H4 (cell line): ENCODE data around the gene SLC46A3. TPM values are rescaled to one million over a fixed set of nuclear protein-coding genes. Genes with fewer than 3 reads are reported as not detected.
"Not testable (repeated sequence)": the region's sequence is repeated elsewhere in the genome, so short reads cannot be mapped to it uniquely, and the experiment has no call there.

Source experiments
- DNase-seq: peaks from one replicate; pipeline ENCODE4 v3.0.0-alpha.2; 2015; ENCODE audit warnings: low spot score
- total RNA-seq: library from RNA; depleted of rRNA; stranded (reverse); fragments of >200 nt; shearing (Covaris generic); gene quantifications from 2 replicates; pipeline ENCODE4 v1.2.3, GENCODE V29; 2014; rRNA removed

Gene SLC46A3, protein sequence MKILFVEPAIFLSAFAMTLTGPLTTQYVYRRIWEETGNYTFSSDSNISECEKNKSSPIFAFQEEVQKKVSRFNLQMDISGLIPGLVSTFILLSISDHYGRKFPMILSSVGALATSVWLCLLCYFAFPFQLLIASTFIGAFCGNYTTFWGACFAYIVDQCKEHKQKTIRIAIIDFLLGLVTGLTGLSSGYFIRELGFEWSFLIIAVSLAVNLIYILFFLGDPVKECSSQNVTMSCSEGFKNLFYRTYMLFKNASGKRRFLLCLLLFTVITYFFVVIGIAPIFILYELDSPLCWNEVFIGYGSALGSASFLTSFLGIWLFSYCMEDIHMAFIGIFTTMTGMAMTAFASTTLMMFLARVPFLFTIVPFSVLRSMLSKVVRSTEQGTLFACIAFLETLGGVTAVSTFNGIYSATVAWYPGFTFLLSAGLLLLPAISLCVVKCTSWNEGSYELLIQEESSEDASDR
- total RNA-seq: 1.4 and 2.5 TPM in 2 replicates

DNA sequence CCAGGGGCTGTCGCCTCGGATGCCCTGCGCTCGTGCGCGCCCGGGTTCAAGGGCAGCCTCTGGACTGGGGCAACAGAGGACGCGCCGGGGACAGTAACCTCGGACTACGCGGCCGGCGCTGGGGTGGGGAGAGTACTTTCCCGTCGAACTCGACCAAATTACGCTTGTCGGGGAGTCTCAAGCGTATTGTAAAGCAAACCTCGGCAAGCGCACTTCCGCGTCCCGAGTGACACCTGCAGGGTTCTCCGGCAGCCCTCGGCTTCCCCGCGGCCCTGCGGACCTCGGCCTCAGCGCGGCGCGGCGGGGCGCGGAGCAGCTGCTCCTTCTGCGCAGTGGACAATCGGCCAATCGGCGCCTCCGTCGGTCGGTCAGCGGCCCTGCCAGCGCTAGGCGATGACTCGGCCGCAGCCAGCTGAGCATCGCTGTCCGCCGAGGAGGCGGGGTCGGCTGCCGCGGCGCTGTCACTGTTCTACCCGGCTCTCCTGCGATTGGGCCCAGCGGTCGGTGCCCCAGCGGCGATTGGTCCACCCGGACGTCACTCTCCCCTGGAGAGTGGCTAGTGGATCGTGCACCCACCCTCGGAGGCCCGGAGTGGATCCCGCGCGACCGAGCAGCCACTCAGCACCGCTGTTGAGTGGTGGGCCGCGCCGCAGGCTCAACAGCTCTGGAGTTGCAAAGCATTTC, at the start of gene SLC46A3:
TSS of gene SLC46A3 (minus strand) at position 428 of the 684 bp plus-strand sequence. CDS start 972 bp downstream, outside the sequence.
- peak; percentile 81 for DNase-seq

DNA sequence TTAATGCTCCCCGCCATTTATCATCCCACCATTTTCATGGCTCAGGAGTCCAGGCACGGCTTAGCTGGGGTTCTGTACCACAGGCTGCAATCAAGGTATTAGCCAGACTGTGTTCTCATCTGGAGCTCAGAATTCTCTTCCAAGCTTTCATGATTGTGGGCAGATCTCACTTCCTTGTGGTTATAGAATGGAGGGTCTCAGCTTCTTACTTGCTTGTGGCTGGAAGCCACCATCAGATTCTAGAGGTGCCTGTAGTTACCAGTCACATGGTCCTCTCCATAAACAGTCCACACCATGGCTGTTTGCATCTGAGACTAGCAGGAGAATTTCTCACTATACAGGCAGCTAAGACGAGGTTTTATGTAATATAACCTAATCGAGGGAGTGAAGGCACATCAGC, 45.1 kb upstream of the SLC46A3 start:
- DNase-seq: no peak

DNA sequence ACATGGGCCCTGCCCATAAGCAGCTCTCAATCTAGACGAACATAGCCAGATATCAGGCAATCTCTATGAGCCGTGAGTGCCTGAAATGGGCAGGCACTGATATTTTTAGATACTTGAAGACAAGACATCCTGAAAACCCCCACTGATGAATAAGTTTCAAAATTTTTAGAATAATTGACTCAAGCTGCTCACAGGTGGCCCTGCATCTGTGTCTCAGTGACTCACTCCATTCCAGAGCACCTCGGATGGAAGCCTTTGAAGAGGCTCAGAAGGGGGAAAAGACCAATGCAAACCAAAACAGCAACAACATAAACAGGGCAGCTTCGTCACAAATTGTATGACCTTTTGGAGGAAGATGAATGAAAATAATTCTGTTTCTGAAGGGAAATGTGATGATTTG, 42.8 kb upstream of the SLC46A3 start:
- DNase-seq: no peak

DNA sequence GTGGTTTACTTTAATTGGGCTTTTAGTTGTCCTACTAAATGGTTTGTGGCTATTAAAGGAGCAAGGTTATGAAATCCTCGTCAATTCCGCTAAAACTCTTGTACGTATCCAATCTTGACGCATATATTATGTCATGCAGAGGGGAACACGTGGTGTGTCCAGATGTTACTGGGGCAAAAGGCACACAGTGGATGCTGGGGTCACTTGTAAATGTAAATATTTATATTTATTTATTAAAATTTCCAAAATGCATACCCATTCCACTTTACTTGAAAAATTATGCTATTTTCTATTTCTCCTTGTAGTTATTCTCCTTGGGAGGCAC, 36.7 kb upstream of the SLC46A3 start:
- no peak for DNase-seq

DNA sequence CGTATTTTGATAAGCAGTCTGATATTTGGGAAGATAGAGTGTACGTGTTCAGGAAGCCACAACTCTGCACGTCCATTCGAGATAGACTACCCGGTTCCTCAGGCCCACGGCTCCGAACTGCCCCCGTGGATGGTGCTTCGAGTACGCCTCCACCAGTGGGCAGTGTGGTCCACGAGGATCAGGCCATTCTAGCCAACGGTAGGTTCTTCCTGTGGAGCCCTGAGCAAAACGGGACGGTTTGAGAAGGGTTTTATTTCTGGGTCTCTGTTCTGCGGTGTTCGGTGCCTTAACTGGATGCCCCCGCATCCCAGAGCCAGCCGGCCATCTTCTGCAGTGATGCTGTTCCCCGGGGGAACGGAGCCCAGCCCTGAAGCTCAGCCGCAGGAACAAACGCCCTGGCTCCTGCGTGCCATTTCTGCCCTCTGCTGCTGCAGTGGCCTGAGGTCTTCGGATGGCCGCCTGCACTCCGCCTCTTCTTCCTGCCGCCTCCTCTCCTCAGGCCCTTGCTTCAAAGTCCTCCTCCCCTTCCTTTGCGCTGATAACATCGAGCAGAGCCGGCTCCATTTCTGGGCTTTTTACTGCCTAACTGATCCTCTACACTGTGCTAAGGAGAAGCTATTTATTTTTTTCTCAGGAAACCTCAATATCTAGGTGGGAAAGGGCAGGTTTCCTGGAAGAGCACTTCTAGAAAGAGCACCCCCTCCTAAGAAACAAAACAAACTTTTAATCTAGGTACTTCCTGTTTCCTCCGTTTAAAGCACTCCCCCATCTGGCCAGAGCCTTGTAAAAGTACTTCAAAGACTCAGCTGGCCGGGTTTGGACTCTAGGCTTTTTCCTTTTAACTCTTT, 36.2 kb upstream of the SLC46A3 start:
- peak; percentile 65 for DNase-seq

DNA sequence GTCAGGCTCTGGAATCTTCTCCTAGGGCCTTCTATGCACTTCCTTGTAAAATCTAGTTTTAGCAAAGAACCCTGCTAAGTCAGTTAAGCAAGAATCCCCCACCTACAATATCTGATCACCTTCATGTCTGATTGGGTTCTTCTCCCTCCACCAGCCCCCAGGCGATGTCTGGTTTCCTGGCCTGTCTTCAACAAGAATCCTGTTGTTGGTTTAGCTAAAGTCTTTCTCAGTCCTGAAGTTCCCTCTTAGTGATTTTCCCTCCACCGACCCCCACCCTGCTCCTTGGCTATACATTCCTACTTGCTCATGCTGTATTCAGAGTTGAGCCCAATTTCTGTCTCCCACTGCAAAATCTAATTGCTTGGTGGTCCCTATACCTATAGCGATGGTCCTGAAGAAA, 35.2 kb upstream of the SLC46A3 start:
- DNase-seq: no peak

DNA sequence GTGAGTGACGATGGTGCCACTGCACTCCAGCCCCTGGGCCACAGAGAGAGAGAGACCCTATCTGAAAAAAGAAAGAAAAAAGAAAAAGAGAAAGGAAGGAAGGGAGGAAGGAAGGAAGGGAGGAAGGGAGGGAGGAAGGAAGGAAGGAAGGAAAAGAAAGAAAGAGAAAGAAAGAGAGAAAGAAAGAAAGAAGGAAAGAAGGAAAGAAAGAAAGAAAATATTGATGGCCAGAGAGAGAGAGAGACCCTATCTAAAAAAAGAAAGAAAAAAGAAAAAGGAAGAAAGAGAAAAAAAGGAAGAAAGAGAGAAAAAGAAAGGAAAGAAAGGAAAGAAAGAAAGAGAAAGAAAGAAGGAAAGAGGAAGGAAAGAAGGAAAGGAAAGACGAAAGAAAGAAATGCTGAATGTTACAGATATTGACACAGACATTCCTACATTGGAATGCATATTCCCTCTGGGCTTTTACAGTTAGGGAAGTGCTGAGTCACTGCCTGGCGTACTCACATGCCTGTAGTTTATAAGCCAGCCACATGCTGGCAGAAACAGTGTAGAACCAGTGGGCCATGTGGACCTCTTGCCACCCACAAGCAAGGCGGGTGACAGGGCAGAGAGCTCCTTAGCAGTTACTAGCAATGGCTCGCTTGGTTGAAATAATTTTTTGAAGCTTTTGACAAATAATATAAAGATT, 34.6 kb upstream of the SLC46A3 start:
- peak; percentile 93 for DNase-seq

DNA sequence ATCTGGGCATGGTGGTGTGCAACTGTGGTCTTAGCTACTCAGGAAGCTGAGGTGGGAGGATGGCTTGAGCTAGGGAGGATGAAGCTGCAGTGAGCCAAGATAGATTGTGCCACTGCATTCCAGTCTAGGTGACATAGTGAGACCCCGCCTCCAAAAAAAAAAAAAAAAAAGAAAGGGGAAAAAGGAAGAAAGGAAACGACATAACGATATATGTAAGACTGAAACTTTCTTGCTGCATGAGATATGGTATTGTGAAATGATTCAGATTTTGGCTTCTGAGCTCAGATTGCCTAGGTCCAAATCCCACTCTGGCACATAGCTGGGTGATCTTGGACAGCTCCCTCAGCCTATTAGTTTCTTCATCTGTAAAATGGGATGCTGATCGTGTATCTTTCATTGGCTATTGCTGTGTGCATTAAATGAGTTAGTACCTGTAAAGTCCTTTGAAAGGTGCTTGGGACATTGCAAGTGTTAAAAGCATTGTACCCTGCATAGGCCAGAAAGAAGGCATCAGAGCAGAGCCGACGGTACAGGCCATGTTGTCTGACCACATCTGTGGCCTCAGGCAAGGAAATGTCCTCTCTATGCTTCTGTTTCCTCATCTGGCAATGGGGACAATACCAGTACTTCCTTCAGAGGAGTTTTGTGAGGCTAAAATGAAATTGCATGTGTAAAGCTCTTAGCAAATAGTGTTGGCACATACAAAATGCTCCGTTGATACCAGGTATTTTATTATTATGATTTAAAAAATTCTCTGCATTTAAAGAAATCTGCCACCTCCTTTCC, 32.6 kb upstream of the SLC46A3 start:
- no peak for DNase-seq

DNA sequence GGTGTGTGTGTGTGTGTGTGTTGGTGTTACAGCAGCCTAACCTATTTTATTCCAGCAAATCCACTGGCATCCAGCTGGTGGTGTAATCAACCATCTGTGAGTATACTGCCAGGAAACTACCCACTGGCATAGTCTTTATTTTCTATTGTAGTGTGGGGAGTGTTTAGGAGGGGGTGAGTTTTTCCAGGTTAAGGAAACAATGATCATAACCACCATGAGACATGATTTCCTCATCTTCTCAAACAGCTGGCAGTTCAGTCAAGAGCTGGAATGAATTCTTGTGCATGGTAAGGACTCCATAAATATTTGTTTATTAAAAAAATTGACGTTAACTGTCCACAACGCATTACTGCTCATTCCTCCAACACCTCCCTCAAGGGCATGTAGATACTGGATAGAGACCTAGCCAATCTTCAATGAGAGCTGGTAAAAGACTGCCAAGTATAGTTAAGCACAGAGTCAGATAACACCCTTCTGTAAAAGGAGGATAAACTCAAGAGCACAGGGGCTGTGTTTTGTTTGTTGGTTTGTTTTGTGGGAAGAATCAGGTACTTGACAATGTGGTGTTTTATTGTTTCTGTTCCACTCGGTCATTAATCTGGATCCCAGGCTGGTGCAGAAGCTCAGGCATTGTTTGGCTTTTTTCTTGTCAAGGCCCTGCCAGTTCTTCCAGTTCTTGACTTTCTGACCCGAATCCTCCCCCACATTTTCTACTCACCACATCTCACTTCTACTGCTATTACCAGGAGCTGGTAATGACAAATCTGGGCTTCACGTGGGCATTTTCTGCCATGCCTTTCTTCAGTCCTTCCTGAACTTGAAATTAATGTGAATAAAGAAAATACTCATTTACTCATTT, 31.6 kb upstream of the SLC46A3 start:
- DNase-seq: peak; percentile 44

DNA sequence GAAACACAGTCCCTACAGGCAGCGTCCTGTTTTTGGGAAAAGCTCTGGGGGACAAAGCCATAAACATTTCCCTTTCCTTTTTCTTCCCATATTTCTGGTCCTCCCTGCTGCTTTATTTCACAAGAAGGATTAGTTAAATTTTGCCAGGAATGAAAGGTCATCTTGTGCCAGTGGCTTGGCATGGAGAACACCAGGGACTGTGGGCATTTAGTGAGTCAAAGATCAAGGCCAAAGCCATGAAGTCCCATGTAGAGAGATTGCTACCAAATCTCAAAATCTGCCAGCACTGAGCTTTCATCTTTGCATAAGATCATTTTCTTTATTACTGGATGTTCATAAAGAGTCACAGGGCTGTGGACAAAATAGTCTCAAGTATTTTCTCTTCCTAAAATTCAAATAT, 29.1 kb upstream of the SLC46A3 start:
- no peak for DNase-seq

DNA sequence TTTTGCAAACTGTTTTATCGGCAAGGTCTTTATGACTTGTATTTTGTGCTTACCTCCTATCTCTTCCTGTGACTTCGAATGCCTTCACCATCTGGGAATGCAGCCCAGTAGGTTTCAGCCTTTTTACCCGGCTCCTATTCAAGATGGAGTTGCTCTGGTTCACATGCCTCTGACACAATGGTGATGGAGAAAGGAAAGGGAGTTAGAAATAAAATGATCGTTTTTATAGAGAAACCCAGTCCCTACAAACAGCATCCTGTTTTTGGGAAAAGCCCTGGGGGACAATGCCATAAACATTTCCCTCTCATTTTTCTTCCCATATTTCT, 27.5 kb upstream of the SLC46A3 start:
- DNase-seq: no peak

DNA sequence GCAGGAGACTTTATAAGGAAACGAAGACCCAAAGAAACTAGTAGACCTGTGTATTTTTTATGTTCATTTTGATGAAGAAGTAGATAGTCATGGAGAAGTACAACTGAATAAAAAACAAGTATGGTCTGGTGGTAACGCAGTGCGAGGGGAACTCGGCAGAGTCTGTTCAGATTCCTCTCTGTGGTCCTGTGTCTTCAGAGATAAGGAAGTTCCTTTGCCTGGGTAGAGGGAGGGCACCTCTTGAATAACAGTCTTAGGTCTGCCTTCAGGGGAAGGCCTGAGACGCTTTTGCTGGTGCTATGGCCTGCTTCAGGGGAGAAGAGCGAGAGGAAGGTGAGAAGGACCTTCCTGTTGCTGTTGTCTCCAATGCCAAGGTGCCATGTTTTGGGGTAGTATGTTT, 25.9 kb upstream of the SLC46A3 start:
- no peak for DNase-seq

DNA sequence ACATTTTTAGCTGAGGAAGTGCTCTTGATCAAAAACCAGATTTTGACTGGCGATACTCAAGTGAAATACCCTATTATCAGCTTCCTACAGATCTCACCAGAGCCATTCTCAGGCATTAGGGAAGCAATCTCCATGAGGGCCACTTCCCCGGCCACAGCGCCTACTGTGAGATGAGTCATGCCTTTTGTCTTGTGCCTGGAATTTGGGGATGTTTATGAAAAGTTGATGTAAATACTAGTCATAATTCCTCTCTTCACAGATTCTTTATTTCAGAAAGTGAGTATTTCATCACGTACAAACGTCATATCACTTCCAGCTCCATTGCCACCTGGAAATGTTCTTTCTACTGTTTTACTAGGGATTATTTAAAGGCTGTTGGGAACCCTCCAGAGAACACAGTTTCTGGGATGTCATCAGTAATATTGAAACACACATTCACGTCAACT, 25.3 kb upstream of the SLC46A3 start:
- peak; percentile 62 for DNase-seq

DNA sequence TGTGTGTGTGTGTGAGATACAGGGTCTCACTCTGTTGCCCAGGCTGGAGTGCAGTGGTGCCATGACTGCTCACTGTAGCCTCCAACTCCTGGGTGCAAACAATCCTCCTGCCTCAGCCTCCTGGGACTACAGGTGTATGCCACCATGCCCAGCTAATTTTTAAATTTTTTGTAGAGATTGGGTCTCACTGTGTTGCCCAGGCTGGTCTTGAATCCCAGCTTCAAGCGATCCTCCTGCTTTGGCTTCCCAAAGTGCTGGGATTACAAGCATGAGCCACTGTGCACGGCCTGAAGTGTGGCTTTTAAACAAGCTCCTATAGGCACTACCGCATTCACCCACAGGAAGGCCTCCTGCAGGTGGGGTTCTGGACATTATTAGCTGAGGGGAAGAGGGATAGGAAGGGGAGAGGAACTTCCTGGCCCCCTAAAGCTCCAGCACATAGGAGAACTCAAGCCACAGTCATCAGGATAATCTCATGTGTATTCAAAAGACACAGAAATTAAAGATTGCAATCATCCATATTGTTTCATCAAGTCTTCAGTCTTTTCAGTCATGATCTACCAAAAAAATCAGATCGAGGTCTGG, 24.8 kb upstream of the SLC46A3 start:
- DNase-seq: no peak

DNA sequence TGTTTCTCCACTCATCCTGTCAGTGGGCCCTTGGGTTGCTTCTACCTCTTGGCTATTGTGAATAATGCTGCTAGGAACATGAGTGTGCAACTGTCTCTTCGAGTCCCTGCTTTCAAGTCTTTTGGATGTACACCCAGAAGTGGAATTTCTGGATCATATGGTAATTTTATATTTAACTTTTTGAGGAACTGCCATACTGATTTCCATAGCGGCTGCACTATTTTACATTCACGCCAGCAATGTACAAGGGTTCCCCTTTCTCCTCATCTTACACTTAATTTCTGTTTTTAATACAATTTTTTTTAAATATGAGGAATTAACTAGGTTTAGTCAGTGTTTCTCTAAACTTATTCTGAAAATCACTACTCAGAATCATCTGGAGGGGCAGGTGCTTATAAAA, 24.2 kb upstream of the SLC46A3 start:
- DNase-seq: no peak

DNA sequence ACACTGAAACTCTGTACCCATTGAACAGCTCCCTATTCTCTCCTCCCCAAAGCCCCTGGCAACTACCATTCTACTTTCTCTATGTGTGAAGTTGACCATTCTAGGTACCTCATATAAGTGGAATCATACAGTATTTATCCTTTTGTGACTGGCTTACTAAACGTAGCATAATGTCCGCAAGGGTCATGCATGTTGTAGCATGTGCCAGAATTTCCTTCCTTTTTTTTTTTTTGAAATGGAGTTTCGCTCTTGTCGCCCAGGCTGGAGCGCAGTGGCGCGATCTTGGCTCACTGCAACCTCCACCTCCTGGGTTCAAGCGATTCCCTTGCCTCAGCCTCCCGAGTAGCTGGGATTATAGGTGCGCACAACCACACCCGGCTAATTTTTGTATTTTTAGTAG, 23.7 kb upstream of the SLC46A3 start:
- DNase-seq: not testable (repeated sequence)

DNA sequence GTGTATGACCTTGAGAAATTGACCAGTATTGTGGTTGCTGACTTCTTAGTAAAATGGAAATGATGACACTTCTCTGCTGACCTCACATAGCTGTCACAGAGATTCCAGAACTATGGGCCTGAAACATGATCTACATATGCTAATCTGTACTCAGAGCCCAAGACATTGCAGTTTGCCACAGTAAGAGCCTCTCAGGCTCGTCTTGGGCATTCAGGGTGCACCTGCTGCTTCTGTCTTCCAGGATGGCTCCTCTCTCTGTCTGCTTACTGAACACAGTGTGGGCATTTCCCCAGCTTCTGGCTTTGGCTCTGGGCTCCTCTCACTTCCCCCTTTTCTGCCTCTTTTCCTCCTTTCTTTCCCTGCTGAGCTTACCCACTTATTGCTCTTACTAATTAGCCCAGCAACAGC, 22.3 kb upstream of the SLC46A3 start:
- no peak for DNase-seq

DNA sequence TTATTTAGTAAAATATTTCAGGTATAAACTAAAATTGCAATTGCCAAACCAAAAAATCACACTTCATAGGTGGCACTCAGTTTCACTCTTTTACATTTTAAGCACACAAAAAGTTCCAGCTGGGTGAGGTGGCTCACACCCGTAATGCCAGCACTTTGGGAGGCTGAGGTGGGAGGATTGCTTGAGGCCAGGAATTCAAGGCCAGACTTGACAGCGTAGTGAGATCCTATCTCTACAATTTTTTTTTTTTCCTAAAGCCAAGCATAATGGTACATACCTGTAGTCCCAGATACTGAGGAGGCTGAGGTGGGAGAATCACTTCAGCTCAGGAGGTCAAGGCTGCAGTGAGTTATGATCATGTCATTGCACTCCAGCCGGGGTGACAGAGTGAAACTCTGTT, 20.6 kb upstream of the SLC46A3 start:
- DNase-seq: no peak

DNA sequence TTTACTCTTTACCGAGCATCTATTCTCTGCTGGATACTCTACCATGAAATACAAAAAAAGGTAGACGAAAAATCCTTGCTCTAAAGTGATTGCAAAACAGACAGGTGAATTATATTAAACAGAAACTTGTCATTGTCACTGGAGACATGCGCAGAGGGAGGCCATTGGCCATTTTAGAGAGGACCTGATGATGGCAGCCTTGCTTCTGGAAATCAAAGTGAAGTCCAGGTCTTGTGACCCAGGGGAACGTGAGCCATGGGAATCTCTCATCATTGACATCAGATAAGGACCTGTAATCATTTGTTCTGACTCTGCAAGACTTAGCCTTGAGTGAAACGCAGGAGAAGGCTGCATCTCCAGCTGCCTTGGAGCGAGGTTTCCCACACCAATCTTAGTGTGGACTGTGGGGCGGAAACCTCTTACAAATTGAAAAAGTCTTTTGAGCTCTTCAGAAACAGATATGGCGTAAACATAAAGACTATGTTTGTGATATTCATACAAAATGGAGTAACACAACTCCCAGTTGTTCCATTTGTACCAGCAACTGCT, 16.8 kb upstream of the SLC46A3 start:
- no peak for DNase-seq
